Urinary bladder (tissue), 4 donors: Measurements from ENCODE around the gene HIP1. TPM values are rescaled to one million over a fixed set of nuclear protein-coding genes. Genes with fewer than 3 reads are reported as not detected.
"Not testable (repeated sequence)": the region's sequence is repeated elsewhere in the genome, so short reads cannot be mapped to it uniquely, and the experiment has no call there.

Experiments used
- DNase-seq: peaks from one replicate; pipeline ENCODE4 v3.0.0-alpha.2; 2015; ENCODE audit errors: extremely low spot score
- H3K27ac ChIP-seq: one replicate; pipeline ENCODE4 v1.5.1; 2013; ENCODE audit warnings: low read depth, mild to moderate bottlenecking, moderate library complexity
- H3K36me3 ChIP-seq: one replicate; pipeline ENCODE4 v1.6.1; 2013; ENCODE audit warnings: mild to moderate bottlenecking, moderate library complexity; ENCODE audit not compliant: insufficient read depth
- H3K4me1 ChIP-seq: one replicate; pipeline ENCODE4 v1.6.1; 2013; ENCODE audit warnings: mild to moderate bottlenecking, moderate library complexity; ENCODE audit not compliant: insufficient read depth
- H3K4me3 ChIP-seq: one replicate; pipeline ENCODE4 v1.5.1; 2013; ENCODE audit warnings: low read depth, low read length
- WGBS: extraction: QIAGEN DNeasy Blood & Tissue Kit; methylation state at CpG from one replicate; pipeline ENCODE4 v1.1.7; 2013; 5-methylcytosine and 5-hydroxymethylcytosine counted together
- polyA plus RNA-seq: library from polyadenylated mRNA; stranded (reverse); fragments of 200-250 nt; gene quantifications from one replicate; pipeline ENCODE4 v1.2.3, GENCODE V29; 2013
- total RNA-seq: library from RNA; depleted of rRNA; stranded (reverse); fragments of >200 nt; gene quantifications from one replicate; pipeline ENCODE4 v1.2.3, GENCODE V29; 2014
- donor health status: healthy with polysubstance abuse.
- donor health status: healthy.

The HIP1 gene
- total and polyA plus RNA-seq, 2 donors: 15.0 to 17.7 TPM

GRCh38 chr7:75604408-75604807, 134.3 kb downstream of the HIP1 start:
- H3K4me3 ChIP-seq: no peak overlapping the region
- DNase-seq: no peak
- H3K27ac ChIP-seq: no peak overlapping the region
- 88% methylated on average over 3 of the region's 3 CpGs for WGBS
- no peaks in the 10 kb centered on the region for H3K36me3 ChIP-seq
- H3K4me1 ChIP-seq: no peaks in the 10 kb centered on the region

- not testable (repeated sequence) for H3K4me1 ChIP-seq, H3K4me3 ChIP-seq, H3K27ac ChIP-seq, DNase-seq, H3K36me3 ChIP-seq
- 96% methylated on average over 9 of the region's 9 CpGs for WGBS
These were observed 135.9 kb downstream of the HIP1 start for GRCh38 chr7:75602831-75603230.

- no peaks in the 10 kb centered on the region for H3K36me3 ChIP-seq
- no peaks in the 10 kb centered on the region for H3K4me1 ChIP-seq
- no peak for DNase-seq
- H3K4me3 ChIP-seq: no peak overlapping the region
- H3K27ac ChIP-seq: no peak overlapping the region
- 94% methylated on average over 6 of the region's 6 CpGs for WGBS
These were observed 137.2 kb downstream of the HIP1 start for GRCh38 chr7:75601539-75601938.

GRCh38 chr7:75600748-75601147, 138.0 kb downstream of the HIP1 start:
- H3K36me3 ChIP-seq, DNase-seq, H3K27ac ChIP-seq, H3K4me1 ChIP-seq, H3K4me3 ChIP-seq: not testable (repeated sequence)
- 84% methylated on average over 4 of the region's 4 CpGs for WGBS

GRCh38 chr7:75599244-75599781, 139.4 kb downstream of the HIP1 start:
- Histone ChIP-seq H3K4me1 (no peaks in the 10 kb centered on the region), H3K4me3 (no peak overlapping the region), H3K27ac (no peak overlapping the region), H3K36me3 (no peaks in the 10 kb centered on the region)
- DNase-seq: peak; percentile 33
- WGBS: 45% methylated on average over 15 of the region's 15 CpGs

- no peak for DNase-seq
- no peak overlapping the region for H3K27ac ChIP-seq
- no peaks in the 10 kb centered on the region for H3K36me3 ChIP-seq
- H3K4me3 ChIP-seq: no peak overlapping the region
- H3K4me1 ChIP-seq: no peaks in the 10 kb centered on the region
- WGBS: 75% methylated on average over 16 of the region's 16 CpGs
These were observed 141.8 kb downstream of the HIP1 start for GRCh38 chr7:75596727-75597614.

- 90% methylated on average over 4 of the region's 4 CpGs for WGBS
- no peak overlapping the region for H3K4me3 ChIP-seq
- H3K27ac ChIP-seq: no peak overlapping the region
- H3K36me3 ChIP-seq: peaks cover 3% of the 10 kb centered on the region
- no peaks in the 10 kb centered on the region for H3K4me1 ChIP-seq
- no peak for DNase-seq
These were observed 143.0 kb downstream of the HIP1 start for GRCh38 chr7:75595766-75596165.

- not testable (repeated sequence) for H3K27ac ChIP-seq, H3K4me1 ChIP-seq, H3K4me3 ChIP-seq, DNase-seq, H3K36me3 ChIP-seq
- 90% methylated on average over 12 of the region's 12 CpGs for WGBS
These were observed 145.1 kb downstream of the HIP1 start for GRCh38 chr7:75593500-75594184.

- DNase-seq: no peak
- no peak overlapping the region for H3K27ac ChIP-seq
- peaks cover 6% of the 10 kb centered on the region for H3K36me3 ChIP-seq
- H3K4me1 ChIP-seq: no peaks in the 10 kb centered on the region
- H3K4me3 ChIP-seq: no peak overlapping the region
- WGBS: 96% methylated on average over 5 of the region's 5 CpGs
These were observed 147.1 kb downstream of the HIP1 start for GRCh38 chr7:75591467-75592255.

GRCh38 chr7:75590373-75591005, 148.3 kb downstream of the HIP1 start:
- 92% methylated on average over 2 of the region's 2 CpGs for WGBS
- peaks cover 10% of the 10 kb centered on the region for H3K36me3 ChIP-seq
- H3K4me1 ChIP-seq: no peaks in the 10 kb centered on the region

GRCh38 chr7:75584354-75584753, 154.4 kb downstream of the HIP1 start:
- H3K27ac ChIP-seq: no peak overlapping the region
- no peak overlapping the region for H3K4me3 ChIP-seq
- no peaks in the 10 kb centered on the region for H3K4me1 ChIP-seq
- WGBS: 92% methylated on average over 5 of the region's 5 CpGs
- H3K36me3 ChIP-seq: peaks cover 6% of the 10 kb centered on the region
- DNase-seq: no peak

More at GRCh38 chr7:75590373-75591005, 148.3 kb downstream of the HIP1 start:
- no peak overlapping the region for H3K27ac ChIP-seq
- no peak overlapping the region for H3K4me3 ChIP-seq
- no peak for DNase-seq

- WGBS: 90% methylated on average over 12 of the region's 12 CpGs
- DNase-seq: no peak
- no peak overlapping the region for H3K4me3 ChIP-seq
- H3K27ac ChIP-seq: no peak overlapping the region
- H3K36me3 ChIP-seq: peaks cover 4% of the 10 kb centered on the region
- H3K4me1 ChIP-seq: no peaks in the 10 kb centered on the region
These were observed 155.5 kb downstream of the HIP1 start for GRCh38 chr7:75583255-75583654.

GRCh38 chr7:75579899-75580298, 158.8 kb downstream of the HIP1 start:
- Histone ChIP-seq H3K4me3 (no peak overlapping the region), H3K36me3 (no peaks in the 10 kb centered on the region), H3K27ac (no peak overlapping the region), H3K4me1 (no peaks in the 10 kb centered on the region)
- 49% methylated on average over 6 of the region's 6 CpGs for WGBS
- DNase-seq: no peak
